Measurements from ENCODE around the gene LGMN.

DNA sequence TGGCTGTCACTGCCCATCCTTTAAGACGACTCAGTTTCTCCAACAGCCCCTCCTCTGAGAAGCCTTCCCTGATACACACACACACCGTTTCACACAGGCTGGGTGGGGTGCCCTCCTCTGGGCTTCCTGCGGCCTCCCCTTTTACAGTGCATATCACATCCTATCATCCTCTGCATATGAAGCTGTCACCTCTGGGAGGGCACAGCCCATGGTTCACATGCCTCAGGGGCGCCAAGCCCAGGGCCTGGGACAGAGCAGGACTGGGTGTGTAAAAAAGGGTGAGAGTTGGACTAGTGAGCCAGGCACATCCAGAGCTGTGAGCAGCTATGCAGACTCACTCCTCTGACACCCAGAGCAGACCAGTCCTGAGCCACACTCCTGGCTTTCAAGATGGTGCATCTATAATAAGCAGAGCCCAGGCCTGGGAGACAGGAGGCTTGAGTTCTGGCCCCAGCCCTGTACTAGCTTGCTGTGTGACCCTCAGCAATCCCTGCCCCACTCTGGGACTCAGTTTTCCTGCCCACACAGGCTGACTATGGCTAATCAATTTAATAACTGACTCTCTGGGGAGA, 62.6 kb downstream of the LGMN start:
- TF ChIP-seq, protein P1, sequence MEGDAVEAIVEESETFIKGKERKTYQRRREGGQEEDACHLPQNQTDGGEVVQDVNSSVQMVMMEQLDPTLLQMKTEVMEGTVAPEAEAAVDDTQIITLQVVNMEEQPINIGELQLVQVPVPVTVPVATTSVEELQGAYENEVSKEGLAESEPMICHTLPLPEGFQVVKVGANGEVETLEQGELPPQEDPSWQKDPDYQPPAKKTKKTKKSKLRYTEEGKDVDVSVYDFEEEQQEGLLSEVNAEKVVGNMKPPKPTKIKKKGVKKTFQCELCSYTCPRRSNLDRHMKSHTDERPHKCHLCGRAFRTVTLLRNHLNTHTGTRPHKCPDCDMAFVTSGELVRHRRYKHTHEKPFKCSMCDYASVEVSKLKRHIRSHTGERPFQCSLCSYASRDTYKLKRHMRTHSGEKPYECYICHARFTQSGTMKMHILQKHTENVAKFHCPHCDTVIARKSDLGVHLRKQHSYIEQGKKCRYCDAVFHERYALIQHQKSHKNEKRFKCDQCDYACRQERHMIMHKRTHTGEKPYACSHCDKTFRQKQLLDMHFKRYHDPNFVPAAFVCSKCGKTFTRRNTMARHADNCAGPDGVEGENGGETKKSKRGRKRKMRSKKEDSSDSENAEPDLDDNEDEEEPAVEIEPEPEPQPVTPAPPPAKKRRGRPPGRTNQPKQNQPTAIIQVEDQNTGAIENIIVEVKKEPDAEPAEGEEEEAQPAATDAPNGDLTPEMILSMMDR (IDR thresholded peaks at IDR 0.05; ENCODE audit: low read depth, low read length, missing input control): no peak
- no peak for TF ChIP-seq RXRA (IDR thresholded peaks at IDR 0.05)
- no peak for TF ChIP-seq JUND (IDR thresholded peaks at IDR 0.05)
- no peak for TF ChIP-seq HNF4G (IDR thresholded peaks at IDR 0.05)
- TF ChIP-seq RAD21 (IDR thresholded peaks at IDR 0.05): no peak
- TF ChIP-seq, protein P2, sequence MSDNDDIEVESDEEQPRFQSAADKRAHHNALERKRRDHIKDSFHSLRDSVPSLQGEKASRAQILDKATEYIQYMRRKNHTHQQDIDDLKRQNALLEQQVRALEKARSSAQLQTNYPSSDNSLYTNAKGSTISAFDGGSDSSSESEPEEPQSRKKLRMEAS (IDR thresholded peaks at IDR 0.05): no peak
- no peak for TF ChIP-seq TAF1 (conservative IDR thresholded peaks at IDR 0.05)
- no peak for TF ChIP-seq YY1 (IDR thresholded peaks at IDR 0.05)
